ENCODE results near the gene KREMEN2.

Gene KREMEN2

DNA sequence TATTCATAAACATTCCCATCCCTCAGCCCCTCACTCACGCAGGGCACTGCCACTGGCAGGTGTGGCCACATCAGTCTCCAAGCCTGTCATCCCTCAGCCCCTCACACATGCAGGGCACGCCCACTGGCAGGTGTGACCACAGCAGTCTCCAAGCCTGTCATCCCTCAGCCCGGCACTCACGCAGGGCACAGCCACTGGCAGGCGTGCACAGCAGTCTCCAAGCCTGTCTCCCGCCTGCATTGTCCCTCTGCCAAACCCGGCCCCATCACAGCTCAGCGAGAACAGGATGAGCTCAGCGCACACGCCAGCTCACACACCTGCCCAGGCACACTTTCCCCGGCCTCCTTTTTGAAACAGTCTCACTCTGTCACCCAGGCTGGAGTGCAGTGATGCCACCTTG lies 11.4 kb upstream of the KREMEN2 start:
- no peak overlapping the region for H2BK5ac ChIP-seq (ENCODE audit: low read depth, low read length, poor library complexity, severe bottlenecking)
- H3K4me2 ChIP-seq (ENCODE audit: low read length, poor library complexity, severe bottlenecking), result no peak overlapping the region
- H3K23ac ChIP-seq (ENCODE audit: low read length in 2 of 2), result no peak overlapping the region
- peaks cover 2% of the 10 kb centered on the region for H3K79me1 ChIP-seq (replicated peaks; ENCODE audit: low read length, poor library complexity, severe bottlenecking)
- no peak overlapping the region for H2BK15ac ChIP-seq (ENCODE audit: low read depth, poor library complexity, severe bottlenecking)
- no peak overlapping the region for H3K18ac ChIP-seq (ENCODE audit: low read depth in 1 of 2, low read length in 2 of 2)
- H4K8ac ChIP-seq (ENCODE audit: low read length), result no peak overlapping the region
- H2AK5ac ChIP-seq (ENCODE audit: low read length, severe bottlenecking), result no peak overlapping the region
- H3K4ac ChIP-seq (ENCODE audit: low read depth in 1 of 2, low read length in 2 of 2), result no peak overlapping the region
- peaks cover 2% of the 10 kb centered on the region for H3K4me1 ChIP-seq (ENCODE audit: control insufficient read depth, insufficient read depth, low read depth, low read length)
- no peak overlapping the region for H2BK120ac ChIP-seq (ENCODE audit: low read depth, low read length)
- no peak overlapping the region for H4K91ac ChIP-seq (ENCODE audit: low read length)
- H2BK12ac ChIP-seq (ENCODE audit: low read length in 2 of 2), result no peak overlapping the region
- no peak overlapping the region for H3K4me3 ChIP-seq (ENCODE audit: insufficient read depth in 1 of 2, low read depth in 1 of 2, low read length in 2 of 2)
- no peak overlapping the region for H2AFZ ChIP-seq (ENCODE audit: low read depth, low read length)
- DNase-seq, result no peak
- peaks cover 0 to 48% of the 10 kb centered on the region in 2 experiments for H3K27me3 ChIP-seq (ENCODE audit: control insufficient read depth in 1 of 2, insufficient read depth in 1 of 2, low read length in 2 of 2)
- WGBS, result 94% methylated on average over 11 of the region's 11 CpGs
- H3K36me3 ChIP-seq (ENCODE audit: control insufficient read depth in 1 of 2, insufficient read depth in 2 of 2, low read depth in 1 of 2, low read length in 2 of 2), result peaks cover 16 to 30% of the 10 kb centered on the region in 2 experiments
- H3K14ac ChIP-seq (ENCODE audit: low read length in 2 of 2), result no peak overlapping the region
- H3K9me3 ChIP-seq (ENCODE audit: control insufficient read depth, low read length), result no peaks in the 10 kb centered on the region
- H3K9ac ChIP-seq (ENCODE audit: low read length), result no peak overlapping the region
- H3K27ac ChIP-seq (ENCODE audit: low read length, poor library complexity, severe bottlenecking), result no peak overlapping the region

- H3K4ac ChIP-seq (ENCODE audit: low read depth in 1 of 2, low read length in 2 of 2), result no peak overlapping the region
- no peak overlapping the region for H2BK120ac ChIP-seq (ENCODE audit: low read depth, low read length)
These were observed 10.1 kb upstream of the KREMEN2 start for GRCh38 chr16:2953706-2954627.

DNA sequence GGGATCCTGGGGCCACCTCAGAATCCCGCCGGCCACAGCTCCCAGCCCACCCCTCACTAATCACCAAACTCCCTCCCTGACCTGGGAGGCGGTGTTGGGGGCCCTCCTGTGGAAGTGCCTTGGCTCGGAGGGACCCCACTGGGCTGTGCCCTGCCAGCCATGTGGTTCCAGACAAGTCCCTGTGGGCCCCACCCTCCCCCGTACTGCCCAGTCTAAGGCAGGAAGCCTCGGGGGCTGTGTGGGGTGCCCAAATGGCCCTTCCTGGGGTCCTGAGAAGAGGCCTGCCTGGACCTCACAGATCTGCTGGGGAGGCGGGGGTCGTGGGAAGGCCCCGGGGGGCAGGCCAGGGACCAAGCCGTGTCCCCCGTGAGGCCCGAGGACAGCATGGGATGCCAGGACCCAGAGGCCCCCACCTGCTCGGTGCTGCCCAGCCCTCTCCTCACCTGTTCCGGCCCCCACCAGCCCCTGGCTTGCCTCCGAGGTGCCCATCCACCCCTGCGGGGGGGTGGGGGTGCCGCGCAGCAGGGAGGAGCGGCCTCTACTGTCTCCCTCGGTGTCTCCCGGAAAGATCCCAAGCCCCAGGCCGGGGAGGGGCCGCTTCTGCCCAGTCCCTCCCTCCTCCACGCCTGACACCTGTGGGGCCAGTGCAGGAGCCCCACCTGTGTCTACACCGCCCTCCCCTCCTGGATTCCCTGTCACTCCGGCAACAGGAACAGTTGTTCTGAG lies 9.3 kb upstream of the KREMEN2 start:
- Histone ChIP-seq H3K27ac (ENCODE audit: low read length, poor library complexity, severe bottlenecking) (no peak overlapping the region), H2BK12ac (ENCODE audit: low read length in 2 of 2) (no peak overlapping the region), H3K4me3 (ENCODE audit: insufficient read depth in 1 of 2, low read depth in 1 of 2, low read length in 2 of 2) (no peak overlapping the region), H3K14ac (ENCODE audit: low read length in 2 of 2) (no peak overlapping the region), H3K4ac (ENCODE audit: low read depth in 1 of 2, low read length in 2 of 2) (no peak overlapping the region), H2AK5ac (ENCODE audit: low read length, severe bottlenecking) (no peak overlapping the region), H4K8ac (ENCODE audit: low read length) (no peak overlapping the region), H3K9ac (ENCODE audit: low read length) (no peak overlapping the region), H3K18ac (ENCODE audit: low read depth in 1 of 2, low read length in 2 of 2) (no peak overlapping the region), H3K4me2 (ENCODE audit: low read length, poor library complexity, severe bottlenecking) (no peak overlapping the region), H3K4me1 (ENCODE audit: control insufficient read depth, insufficient read depth, low read depth, low read length) (peaks cover 2% of the 10 kb centered on the region), H3K9me3 (ENCODE audit: control insufficient read depth, low read length) (no peaks in the 10 kb centered on the region), H2BK120ac (ENCODE audit: low read depth, low read length) (no peak overlapping the region), H3K36me3 (ENCODE audit: control insufficient read depth in 1 of 2, insufficient read depth in 2 of 2, low read depth in 1 of 2, low read length in 2 of 2) (peaks cover 2 to 17% of the 10 kb centered on the region in 2 experiments), H3K79me1 (replicated peaks; ENCODE audit: low read length, poor library complexity, severe bottlenecking) (peaks cover 2% of the 10 kb centered on the region), H3K23ac (ENCODE audit: low read length in 2 of 2) (no peak overlapping the region), H4K91ac (ENCODE audit: low read length) (no peak overlapping the region), H3K27me3 (ENCODE audit: control insufficient read depth in 1 of 2, insufficient read depth in 1 of 2, low read length in 2 of 2) (peaks cover 7 to 58% of the 10 kb centered on the region in 2 experiments), H2BK15ac (ENCODE audit: low read depth, poor library complexity, severe bottlenecking) (no peak overlapping the region), H2BK5ac (ENCODE audit: low read depth, low read length, poor library complexity, severe bottlenecking) (no peak overlapping the region), H2AFZ (ENCODE audit: low read depth, low read length) (no peak overlapping the region)
- WGBS, result 86% methylated on average over 26 of the region's 26 CpGs
- DNase-seq, result no peak

More at GRCh38 chr16:2953706-2954627, 10.1 kb upstream of the KREMEN2 start:
- H2AFZ ChIP-seq (ENCODE audit: low read depth, low read length), result no peak overlapping the region
- H4K91ac ChIP-seq (ENCODE audit: low read length), result no peak overlapping the region
- no peak overlapping the region for H3K9ac ChIP-seq (ENCODE audit: low read length)
- H4K8ac ChIP-seq (ENCODE audit: low read length), result no peak overlapping the region
- no peak for DNase-seq
- H2BK12ac ChIP-seq (ENCODE audit: low read length in 2 of 2), result no peak overlapping the region
- H3K4me3 ChIP-seq (ENCODE audit: insufficient read depth in 1 of 2, low read depth in 1 of 2, low read length in 2 of 2), result no peak overlapping the region
- H2BK15ac ChIP-seq (ENCODE audit: low read depth, poor library complexity, severe bottlenecking), result no peak overlapping the region
- peaks cover 2% of the 10 kb centered on the region for H3K79me1 ChIP-seq (replicated peaks; ENCODE audit: low read length, poor library complexity, severe bottlenecking)
- H3K14ac ChIP-seq (ENCODE audit: low read length in 2 of 2), result no peak overlapping the region
- no peak overlapping the region for H3K27ac ChIP-seq (ENCODE audit: low read length, poor library complexity, severe bottlenecking)
- no peak overlapping the region for H2AK5ac ChIP-seq (ENCODE audit: low read length, severe bottlenecking)
- peaks cover 10 to 25% of the 10 kb centered on the region in 2 experiments for H3K36me3 ChIP-seq (ENCODE audit: control insufficient read depth in 1 of 2, insufficient read depth in 2 of 2, low read depth in 1 of 2, low read length in 2 of 2)
- no peak overlapping the region for H3K23ac ChIP-seq (ENCODE audit: low read length in 2 of 2)
- peaks cover 0 to 50% of the 10 kb centered on the region in 2 experiments for H3K27me3 ChIP-seq (ENCODE audit: control insufficient read depth in 1 of 2, insufficient read depth in 1 of 2, low read length in 2 of 2)
- WGBS, result 72% methylated on average over 30 of the region's 31 CpGs
- no peak overlapping the region for H3K18ac ChIP-seq (ENCODE audit: low read depth in 1 of 2, low read length in 2 of 2)
- H3K9me3 ChIP-seq (ENCODE audit: control insufficient read depth, low read length), result no peaks in the 10 kb centered on the region
- no peak overlapping the region for H2BK5ac ChIP-seq (ENCODE audit: low read depth, low read length, poor library complexity, severe bottlenecking)
- H3K4me2 ChIP-seq (ENCODE audit: low read length, poor library complexity, severe bottlenecking), result no peak overlapping the region
- peaks cover 2% of the 10 kb centered on the region for H3K4me1 ChIP-seq (ENCODE audit: control insufficient read depth, insufficient read depth, low read depth, low read length)

DNA sequence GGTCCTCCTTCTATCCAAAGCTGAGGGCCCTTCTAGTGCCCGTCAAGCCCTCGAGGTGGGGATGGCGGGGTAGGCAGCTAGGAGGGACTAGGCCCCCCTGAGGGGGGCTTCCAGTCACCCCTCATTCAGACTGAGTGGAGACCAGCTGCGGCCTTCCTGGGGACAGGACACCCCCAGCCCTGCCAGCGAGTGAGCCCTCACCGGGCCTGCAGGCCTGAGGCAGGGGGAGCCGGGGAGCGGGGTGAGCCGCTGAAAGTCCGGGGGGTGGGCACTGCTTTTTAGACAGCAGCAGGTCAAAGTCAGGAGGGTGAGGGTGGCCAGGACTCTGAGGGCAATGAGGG lies 8.7 kb upstream of the KREMEN2 start:
- peaks cover 2% of the 10 kb centered on the region for H3K4me1 ChIP-seq (ENCODE audit: control insufficient read depth, insufficient read depth, low read depth, low read length)
- H3K27me3 ChIP-seq (ENCODE audit: control insufficient read depth in 1 of 2, insufficient read depth in 1 of 2, low read length in 2 of 2), result peaks cover 10 to 64% of the 10 kb centered on the region in 2 experiments

More for the DNA sequence above, 8.7 kb upstream of the KREMEN2 start:
- Histone ChIP-seq H4K91ac (ENCODE audit: low read length) (no peak overlapping the region), H2AK5ac (ENCODE audit: low read length, severe bottlenecking) (no peak overlapping the region), H2BK120ac (ENCODE audit: low read depth, low read length) (no peak overlapping the region), H3K36me3 (ENCODE audit: control insufficient read depth in 1 of 2, insufficient read depth in 2 of 2, low read depth in 1 of 2, low read length in 2 of 2) (peaks cover 0 to 11% of the 10 kb centered on the region in 2 experiments), H3K23ac (ENCODE audit: low read length in 2 of 2) (no peak overlapping the region), H2BK5ac (ENCODE audit: low read depth, low read length, poor library complexity, severe bottlenecking) (no peak overlapping the region), H2BK12ac (ENCODE audit: low read length in 2 of 2) (no peak overlapping the region), H3K4me2 (ENCODE audit: low read length, poor library complexity, severe bottlenecking) (no peak overlapping the region), H3K14ac (ENCODE audit: low read length in 2 of 2) (no peak overlapping the region), H4K8ac (ENCODE audit: low read length) (no peak overlapping the region), H3K18ac (ENCODE audit: low read depth in 1 of 2, low read length in 2 of 2) (no peak overlapping the region), H2AFZ (ENCODE audit: low read depth, low read length) (no peak overlapping the region), H3K4me3 (ENCODE audit: insufficient read depth in 1 of 2, low read depth in 1 of 2, low read length in 2 of 2) (no peak overlapping the region), H2BK15ac (ENCODE audit: low read depth, poor library complexity, severe bottlenecking) (no peak overlapping the region), H3K4ac (ENCODE audit: low read depth in 1 of 2, low read length in 2 of 2) (no peak overlapping the region), H3K79me1 (replicated peaks; ENCODE audit: low read length, poor library complexity, severe bottlenecking) (peaks cover 2% of the 10 kb centered on the region), H3K9ac (ENCODE audit: low read length) (no peak overlapping the region), H3K9me3 (ENCODE audit: control insufficient read depth, low read length) (no peaks in the 10 kb centered on the region), H3K27ac (ENCODE audit: low read length, poor library complexity, severe bottlenecking) (no peak overlapping the region)
- DNase-seq, result no peak
- 84% methylated on average over 10 of the region's 10 CpGs for WGBS

Data from mesenchymal stem cell (in vitro differentiated cells and primary cell).